Activated CD4-positive, CD25-positive, alpha-beta regulatory T cell (primary cell): Measurements from ENCODE around the gene MYH9.

Source experiments
- DNase-seq, 4 experiments: peaks; one replicate each; lab custom pipeline; 2025; lab: John Stamatoyannopoulos, UW

MYH9 gene

DNA sequence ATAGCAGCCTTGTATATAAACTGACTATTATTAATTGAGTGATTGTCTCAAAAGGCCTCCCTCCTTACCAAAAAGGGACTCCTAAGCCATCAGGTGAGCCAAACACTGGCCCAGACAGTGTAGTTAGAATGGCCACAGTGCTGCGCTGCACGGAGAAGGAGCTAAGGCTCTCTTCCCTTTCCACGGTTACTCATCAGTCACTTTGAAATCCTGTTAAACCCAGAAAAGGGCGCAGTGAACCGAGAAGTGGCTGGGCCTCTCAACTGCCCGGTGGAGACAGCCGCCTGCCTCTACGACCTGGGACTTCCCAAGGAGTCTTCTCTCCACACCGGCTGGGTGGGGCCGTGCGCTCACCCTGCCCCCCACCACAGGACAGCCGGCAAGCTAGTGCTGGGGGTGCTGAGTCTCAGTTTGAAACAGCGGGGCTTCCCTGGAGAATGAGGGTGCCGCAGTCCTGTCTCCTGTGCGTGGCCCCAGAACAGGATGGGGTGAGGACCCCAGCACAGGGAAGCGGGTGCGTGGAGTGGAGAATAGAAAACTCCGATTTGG, 1.3 kb downstream of the MYH9 start:
- DNase-seq: no peak

DNA sequence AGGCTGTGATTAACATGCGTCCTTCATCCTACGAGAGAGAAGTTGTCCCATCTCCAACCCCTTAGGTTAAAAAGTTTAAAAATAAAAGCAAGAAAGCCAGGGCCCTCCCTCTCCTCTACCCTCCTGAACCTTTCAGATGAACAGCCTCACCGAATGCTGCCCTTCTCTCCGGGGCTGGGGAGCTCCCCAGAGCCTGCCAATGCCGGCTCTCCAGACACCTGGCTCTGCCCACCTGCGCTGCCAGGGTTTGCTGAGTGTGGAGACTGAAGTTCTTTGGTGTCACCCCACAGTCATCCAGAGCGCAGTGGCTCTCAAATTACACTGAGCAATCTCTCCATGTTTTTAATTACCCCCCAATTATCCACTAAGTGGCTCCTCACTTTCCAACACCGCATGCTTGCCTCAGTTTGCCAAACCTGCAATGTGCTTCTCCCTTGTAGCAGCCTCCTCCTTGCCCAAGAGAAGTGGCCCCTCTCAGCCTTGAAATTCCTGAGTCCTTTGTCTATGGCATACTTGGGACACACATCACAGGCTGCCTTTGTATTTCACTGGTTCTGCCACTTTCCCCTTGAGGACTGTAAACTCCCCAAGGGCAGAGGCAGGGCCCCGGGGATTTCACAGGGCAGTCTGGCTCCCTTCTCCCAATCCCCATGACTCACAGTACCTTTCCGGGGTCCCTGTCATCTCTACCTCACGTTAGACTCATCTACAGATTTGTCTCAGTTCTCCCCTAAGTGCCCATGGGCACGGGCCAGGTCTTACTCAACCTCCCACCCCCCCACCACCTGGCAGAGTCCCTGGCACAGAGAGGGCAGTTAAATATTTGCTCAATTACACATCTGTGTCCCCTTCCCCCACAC, 2.0 kb downstream of the MYH9 start:
- DNase-seq: peak in 2 of 4 experiments; percentile 13 to 31

DNA sequence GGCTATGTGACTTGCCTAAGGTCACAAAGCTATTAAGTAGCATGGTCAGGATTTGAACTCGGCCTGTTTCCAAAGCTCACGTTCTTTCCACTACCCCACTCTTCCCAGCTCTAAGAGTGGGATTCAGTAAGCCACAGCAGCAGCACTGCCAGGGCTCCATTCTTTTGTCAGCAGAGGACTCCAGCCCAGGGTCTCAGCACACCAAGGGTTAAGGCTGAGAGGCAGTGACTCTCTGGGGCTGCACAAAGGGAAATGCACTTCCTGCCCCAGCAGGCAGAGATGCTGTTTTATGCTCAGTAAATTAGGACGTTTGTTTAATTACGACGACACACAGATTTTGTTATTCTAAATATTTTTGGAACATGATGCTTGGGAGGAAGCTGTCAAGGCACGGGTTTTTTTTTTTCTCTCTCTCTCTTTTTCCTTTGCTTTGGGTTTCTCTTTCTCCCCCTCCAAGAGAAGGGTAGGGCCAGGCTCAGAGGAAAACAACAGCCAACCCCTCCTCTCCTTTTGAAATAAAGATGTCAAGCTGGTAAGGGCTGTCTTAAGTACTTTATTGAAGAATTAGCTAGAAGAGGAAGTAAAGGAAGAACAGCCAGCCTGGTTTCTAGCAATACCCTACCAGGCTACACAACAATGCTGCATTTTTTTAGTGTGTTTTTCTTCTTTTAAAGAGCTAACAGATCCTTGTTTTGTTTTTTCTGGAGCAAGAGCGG, 2.8 kb downstream of the MYH9 start:
- DNase-seq: peak in 3 of 4 experiments; percentile 23 to 36 (median 34)

DNA sequence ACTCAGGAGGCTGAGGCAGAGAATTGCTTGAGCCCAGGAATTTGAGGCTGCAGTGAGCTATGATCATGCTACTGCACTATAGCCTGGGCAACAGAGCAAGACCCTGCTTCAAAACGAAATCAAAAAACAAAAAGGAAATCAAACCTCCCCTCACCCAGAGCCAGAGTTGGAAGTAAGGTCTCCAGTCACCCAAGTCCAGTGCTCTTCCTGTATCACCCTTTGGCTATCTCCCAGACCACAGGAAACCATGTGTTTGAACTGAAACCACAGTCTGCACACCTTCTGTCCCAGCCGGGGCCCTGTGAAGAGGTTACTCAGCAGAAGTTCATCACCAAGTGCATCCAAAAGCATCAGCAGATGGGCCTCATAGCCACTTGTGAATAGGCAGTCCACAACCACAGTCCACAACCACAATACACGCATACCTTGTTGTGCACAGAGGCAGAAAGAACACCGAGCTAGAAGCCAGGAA, 4.6 kb downstream of the MYH9 start:
- DNase-seq: peak in 1 of 4 experiments; percentile 12

DNA sequence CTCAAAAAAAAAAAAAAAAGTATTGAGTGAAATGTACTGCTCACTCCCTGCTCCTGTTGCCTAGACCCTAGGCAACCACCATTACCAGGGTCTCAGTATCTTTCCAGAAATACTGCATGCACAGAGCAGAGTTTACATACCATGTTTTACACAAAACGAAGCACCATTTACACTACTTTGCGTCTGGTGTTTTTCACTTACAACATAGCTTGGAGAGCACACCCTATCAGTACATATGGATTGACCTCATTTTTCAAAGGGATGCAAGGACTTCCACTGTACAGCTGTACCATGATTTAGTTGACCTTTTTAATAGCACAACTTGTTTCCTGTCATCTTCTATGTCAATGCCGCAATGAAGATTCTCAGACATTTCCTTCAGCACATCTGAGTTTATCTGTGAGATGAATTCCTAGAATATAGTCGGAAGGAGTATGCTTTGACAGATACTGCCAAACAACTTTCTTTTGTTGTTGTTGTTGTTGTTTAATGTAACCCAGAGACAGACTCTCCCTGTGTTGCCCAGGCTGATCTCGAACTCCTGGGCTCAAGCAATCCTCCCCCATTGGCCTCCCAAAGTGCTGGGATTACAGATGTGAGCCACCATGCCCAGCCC, 6.1 kb downstream of the MYH9 start:
- DNase-seq: no peak

DNA sequence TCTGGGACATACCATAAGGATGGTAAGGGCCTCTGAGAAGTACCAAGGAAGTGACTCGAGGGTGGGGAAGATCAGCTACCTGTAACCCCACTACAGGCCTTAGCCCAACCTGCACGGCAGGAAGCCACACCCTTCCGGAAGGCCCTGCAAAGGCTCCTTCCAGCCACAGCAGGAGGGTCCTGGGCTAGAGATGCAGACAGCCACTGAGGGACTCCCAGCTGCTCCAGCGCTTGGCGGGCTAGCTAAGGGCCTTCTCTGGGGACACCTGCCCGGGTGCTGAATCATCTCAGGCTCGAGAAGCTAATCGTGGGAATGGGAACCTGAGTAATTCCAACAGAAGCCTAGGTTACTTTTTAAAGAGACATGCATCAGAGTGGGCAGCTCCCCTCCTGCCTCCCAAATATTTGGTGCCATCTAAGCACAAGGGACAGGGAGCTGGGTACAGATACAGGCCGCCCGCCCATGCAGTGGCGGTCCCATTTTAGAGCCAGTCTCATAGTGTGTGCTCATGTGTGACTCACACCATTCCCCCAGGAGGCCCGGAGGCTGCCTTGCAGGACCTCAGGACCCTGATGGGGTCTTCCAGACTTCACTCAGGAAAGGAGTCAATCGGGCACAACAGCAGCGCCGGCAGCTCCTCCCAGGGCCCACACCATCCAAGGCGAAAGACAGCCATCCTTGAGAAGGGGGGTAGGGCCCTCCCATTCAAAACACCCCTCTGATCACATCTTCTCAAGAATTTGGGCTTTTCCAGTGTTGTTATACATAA, 8.0 kb downstream of the MYH9 start:
- DNase-seq: peak in 2 of 4 experiments; percentile 56

DNA sequence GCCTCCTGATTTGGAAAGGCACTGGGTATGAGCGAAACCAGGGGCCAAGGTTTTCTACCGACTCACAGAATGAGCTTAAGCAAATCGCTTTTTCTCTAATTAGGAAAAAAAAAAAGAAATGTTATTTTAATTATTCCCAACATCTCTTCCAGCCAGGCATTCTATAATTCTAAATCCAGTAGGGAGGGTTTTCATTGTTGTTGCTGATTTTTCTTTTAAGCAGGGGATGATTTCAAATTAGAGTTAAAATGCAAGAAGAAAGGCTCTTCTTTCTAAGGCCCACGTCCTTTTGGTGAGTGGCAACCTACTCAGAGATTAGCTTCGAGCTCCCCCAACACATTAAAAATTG, 8.9 kb downstream of the MYH9 start:
- DNase-seq: no peak

DNA sequence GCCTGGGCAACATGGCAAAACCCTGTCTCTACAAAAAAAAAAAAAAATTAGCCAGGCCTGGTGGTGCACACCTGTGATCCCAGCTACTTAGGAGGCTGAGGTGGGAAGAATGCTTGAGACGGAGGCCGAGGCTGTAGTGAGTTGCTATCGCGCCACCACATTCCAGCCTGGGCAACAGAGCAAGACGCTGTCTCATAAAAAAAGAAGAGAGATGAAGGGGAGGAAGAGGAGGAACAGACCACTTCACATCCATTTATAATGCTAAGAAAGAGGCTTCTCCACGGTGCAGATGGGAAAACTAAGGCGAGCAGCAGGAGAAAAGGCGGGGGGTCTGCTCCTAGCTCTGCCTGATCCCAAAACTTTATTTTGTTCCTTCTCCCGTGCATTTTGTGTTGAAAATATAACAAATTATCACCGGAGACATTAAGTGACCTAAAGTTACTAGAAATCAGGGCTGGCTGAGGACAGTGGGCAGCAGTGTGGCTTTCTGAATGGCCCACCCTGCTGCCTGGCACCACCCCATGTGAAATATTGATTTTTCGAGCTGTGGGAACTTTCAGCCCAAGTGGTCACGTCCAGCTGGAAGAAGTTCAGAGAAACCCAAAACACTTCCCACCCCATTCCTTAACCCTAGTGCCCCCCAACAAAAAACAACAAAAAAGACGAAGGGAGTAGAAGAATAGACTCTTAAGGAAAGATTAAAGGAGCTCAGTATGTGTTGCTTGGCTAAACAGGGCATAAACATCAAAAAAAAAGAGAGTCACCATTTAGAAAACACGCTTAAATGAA, 9.5 kb downstream of the MYH9 start:
- DNase-seq: no peak

DNA sequence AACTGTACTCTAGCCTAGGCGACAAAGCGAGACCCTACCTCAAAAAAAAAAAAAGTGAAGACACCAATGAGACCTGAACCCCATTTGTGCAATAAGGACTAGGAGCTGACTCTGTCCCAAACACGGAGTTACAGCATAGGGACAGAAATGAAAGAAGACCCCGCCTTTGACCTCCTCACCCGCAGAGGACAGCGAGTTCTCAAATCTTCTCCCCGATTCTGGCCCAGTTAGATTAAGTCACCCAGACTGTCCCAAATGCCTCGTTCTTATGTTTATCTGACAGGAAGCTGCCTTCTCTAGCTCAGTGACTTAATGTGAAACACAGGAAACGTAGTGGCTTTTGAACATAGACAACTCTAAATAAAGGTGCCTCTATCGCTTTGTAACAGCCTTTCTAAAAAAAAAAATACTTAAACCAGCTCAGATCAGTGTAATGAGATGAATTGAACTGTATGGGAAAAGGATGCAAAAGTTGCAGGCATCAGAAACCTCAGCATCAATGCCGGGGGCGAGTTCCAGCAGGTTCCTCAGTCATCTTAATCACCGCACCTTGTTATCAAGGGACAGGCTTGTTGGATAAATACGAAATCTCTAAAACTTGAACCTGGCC, 10.6 kb downstream of the MYH9 start:
- no peak for DNase-seq

DNA sequence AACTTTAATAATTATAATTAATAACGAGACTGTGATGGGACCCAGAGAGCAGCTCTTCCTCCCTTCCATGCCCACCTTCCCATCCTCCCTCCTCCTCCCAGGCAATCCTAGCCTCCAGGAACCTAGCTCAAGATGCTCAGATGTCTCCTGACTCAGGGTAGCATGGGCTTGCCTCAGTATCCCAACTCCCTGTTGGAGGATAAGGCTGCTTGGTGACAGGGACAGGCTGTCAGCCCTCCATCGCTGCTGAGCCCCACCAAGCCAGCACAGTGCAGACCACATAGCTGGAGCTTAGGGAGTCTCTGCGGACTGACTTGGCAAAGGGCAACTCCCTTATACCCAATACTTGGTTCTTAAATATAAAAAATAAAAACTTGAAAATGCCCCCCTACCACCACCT, 11.5 kb downstream of the MYH9 start:
- no peak for DNase-seq

DNA sequence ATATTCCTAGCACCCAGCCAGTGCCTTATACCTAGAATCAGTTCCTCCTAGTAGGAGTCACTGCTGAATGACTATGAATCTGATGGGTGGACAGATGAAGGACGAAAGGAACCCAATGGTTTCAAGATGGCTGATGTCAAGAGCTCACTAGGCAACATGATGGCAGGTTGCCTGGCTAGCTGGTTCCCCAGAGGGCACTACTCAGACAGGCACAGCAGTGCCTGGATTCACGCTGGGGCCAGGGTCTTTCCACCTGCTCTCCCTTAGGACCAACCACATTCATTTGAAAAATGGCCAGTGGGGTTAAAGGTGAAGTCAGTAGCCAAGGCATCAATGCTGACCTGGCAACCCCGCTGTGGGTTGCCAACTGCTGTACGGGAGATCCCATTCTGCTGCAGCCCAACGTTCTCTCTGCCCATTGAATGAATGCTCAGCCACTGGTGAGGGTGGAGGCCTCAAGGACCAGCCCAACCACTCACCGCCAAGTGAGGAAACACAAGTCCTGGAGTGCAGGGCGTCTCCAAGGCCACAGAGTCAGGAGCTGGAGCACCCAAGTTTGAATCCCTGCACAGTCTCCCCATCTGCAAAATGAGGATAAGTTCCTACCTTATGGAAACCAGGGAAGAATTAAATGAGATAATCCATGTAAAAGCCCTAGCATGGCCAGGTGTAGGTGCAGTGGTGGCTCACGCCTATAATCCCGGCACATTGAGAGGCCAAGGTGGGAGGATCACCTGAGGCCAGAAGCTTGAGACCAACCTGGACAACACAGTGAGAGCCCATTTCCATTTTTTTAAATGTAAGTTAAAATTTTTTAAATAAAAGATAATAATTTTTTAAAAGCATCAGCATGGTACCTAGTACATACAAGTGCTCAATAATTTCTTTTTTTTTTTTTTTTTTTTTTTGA, 12.4 kb downstream of the MYH9 start:
- DNase-seq: no peak

DNA sequence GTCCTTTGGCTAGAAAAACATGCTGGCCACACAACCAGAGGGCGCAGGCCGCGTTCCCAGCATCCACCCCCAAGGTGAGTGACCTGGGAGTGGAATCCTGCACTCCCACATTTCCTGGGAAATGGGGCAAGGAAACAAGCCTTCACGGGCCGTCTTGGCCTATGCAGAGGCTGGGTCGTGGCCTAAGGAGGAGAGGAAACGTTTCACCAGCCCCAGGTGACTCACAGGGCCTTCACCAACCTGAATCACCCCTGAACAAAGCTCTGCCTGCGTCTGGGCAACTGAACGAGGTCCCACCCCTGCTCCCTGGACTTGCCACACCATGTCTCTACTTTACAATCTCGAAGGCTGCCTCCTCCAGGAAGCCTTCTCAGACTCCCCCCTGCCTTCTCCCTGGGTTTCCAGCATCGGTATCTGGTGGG, 13.2 kb downstream of the MYH9 start:
- DNase-seq: peak in 2 of 4 experiments; percentile 25 to 27

DNA sequence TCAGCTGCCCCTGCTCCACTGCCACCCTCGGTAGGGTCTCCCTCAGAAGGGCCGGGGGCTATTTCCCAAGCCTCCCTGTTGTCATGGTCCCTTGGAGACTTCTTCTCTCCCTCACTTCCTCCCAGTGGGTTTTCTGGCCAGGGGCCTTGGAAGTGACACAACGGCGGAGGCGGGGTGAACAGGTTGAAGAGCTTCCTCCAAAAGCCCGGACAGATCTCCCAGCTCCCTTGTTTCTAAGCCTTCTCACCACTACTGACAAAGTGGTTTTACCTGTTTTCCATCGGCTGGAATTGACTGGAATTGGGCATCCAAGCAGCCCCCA, 14.5 kb downstream of the MYH9 start:
- DNase-seq: no peak

DNA sequence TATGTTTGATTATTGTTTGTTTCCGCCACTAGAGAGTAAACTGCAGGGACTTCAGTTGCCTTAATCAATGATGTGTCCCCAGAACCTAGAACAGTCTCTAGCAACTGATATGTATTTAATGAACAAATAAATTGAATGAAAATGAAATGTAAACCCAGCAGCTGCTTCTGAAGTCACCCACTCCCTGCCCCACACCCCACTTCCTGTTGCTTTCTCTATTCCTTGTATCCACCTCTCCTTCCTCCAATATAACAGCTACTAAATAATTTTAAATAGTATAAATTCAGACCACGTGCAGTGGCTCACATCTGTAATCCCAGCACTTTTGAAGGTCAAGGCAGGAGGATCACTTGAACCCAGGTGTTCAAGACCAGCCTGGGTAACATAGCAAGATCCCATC, 15.8 kb downstream of the MYH9 start:
- DNase-seq: no peak

DNA sequence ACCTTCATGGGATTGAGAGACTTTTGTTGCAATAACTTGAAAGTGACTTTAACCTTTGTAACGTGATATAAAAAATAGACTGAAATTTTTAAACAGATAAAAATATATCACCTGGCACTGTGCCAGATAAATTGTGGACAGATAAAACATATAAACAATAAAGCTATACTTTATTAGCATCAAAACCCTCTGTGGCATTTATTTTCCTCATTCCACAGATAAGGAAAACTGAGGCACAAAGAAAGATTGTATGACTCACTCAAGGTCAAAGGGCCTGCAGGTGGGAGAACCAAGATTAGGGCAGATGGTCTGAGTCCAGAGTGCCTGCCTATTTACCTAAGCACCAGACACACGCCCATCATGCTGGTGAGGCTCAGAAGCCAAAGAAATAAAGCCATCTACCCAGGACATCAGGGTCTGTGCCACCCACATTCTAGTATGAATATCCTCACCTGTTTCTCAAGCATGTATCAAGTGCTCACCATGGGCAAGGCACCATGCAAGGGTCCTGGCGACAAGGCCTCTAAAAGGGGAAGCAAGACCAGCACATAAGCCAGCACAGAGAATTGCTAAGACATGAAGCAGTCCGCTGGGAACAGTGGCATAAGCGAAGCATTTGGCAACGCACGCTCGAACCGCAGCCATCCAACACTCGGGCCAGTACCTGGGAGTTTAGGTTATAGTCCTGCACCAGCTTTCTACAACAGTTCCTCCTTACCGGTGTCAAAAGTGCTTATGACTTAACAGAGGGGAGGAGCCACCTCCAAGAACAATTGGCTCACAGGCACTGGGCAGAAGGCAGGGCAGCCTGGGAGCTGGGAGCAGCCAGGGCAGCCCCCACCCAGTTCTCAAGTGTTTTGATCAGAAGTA, 17.6 kb downstream of the MYH9 start:
- no peak for DNase-seq

DNA sequence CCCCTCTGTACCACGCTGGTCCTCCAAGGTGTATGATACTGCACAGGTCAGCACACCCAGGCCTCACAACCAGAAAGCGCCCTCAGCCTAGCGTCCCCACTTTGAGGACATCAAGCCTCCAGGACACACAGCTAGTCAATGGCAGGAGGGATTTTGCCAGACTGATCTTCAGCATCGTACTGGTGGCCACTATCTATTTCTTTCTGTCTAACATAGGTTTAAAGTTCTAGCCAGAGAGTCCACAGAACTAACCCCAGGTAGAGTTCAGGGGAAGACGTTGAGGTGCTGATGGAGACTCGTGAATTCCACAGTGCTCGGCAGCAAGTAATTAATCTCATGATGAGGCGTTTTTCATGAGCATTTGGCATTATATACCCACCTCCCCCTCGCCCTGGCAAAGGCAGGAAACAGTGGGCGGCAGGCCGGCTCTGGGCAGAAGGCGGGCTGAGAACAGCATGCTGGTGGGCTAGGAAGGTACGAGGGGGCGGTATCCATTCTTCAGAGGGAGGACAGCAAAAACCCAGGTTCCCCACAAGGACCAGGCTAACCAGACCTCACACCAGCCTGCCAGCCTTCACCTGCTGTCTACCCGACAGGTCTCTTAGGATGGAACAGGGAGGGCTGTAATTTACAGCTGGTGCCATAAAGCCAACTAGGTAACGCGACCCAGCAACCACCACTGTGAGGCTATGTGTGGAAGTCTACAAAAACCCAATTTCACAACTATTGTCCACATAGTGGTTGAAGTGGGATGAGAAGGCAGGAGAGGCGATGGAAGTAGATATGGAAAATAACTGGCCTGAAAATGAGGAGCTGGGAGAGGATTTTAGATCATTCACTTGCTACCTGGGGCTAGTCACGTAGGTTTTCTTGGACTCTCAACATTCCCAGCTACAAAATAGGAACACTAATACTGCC, 18.5 kb downstream of the MYH9 start:
- DNase-seq: no peak

DNA sequence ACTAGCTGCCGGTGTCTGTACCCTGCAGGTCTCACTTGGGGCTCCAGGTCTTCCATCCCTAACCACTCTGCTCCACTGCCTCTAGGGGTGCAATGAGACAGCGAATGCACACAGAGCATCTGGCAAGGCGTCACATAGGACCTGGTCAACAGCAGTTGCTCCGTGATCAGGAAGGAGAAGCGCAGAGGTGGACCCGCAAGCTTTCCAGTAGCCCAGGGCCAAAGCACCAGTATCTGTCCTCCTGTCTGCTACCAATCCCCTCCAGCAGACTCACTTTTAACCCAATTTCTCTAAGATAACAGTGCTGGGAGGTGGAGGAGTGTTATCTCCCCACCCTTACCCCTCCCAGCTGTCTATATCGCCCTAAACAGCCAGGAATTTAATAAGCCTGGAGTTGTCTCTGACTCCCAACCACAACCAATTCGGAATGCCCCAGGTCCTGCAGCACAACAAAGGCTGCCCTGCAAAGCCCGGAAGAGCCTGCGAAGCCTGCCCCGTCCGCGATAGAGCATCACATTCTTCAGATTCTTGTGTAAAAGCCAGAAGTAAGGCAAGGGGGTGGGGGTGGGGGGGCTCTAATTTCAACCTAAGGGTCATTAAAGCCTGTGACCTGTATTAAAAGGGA, 19.3 kb downstream of the MYH9 start:
- DNase-seq: no peak
